Measurements from ENCODE around the gene SLC5A10.

The SLC5A10 gene

DNA sequence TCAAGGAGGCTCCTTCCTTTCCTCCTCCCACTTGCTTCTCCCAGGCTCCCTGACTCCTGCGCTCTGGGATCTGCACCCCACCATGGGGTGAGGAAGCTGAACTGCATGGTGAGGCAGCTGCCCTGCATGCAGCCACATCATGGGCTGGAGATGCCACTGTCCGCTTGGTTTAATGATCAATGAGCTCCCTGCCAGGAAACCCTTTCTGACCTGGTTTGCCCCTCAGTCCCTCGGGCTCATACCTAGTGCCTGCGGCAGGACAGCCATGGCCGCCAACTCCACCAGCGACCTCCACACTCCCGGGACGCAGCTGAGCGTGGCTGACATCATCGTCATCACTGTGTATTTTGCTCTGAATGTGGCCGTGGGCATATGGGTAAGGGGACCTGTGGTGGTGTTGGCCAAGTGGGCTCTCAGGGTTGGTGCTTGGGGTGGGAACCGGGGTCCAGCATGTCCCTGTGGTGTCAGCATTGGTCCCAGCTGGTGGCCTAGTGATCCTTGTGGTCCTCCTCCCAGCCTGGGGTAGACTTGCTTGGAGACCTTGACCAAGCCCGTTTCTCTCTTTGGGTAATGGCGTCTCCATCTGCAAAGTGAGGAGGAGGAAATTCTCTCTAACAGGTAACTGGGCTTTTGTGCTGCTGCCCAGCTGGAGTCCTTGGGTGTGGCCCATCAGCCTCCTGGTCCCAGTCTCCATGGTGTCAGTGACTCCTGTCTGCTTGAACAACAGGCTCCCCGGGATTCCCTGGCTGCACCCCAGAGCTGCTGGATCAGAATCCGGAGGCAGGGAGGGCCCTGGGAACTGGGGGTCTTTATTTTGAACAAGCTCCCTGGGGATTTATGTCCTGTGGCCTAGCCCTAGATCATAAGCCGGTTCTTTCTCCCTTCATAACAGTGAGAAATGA, at the start of gene SLC5A10:
TSS of gene SLC5A10 (plus strand) at position 225 of the 902 bp plus-strand sequence. CDS start at position 266, 41 bp downstream.
- no peak within 1 kb of the TSS for H3K27ac ChIP-seq
- TF ChIP-seq, protein P1, sequence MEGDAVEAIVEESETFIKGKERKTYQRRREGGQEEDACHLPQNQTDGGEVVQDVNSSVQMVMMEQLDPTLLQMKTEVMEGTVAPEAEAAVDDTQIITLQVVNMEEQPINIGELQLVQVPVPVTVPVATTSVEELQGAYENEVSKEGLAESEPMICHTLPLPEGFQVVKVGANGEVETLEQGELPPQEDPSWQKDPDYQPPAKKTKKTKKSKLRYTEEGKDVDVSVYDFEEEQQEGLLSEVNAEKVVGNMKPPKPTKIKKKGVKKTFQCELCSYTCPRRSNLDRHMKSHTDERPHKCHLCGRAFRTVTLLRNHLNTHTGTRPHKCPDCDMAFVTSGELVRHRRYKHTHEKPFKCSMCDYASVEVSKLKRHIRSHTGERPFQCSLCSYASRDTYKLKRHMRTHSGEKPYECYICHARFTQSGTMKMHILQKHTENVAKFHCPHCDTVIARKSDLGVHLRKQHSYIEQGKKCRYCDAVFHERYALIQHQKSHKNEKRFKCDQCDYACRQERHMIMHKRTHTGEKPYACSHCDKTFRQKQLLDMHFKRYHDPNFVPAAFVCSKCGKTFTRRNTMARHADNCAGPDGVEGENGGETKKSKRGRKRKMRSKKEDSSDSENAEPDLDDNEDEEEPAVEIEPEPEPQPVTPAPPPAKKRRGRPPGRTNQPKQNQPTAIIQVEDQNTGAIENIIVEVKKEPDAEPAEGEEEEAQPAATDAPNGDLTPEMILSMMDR (conservative IDR thresholded peaks at IDR 0.05) = peak; percentile 19; the same call in 1 of the 2 replicates

DNA sequence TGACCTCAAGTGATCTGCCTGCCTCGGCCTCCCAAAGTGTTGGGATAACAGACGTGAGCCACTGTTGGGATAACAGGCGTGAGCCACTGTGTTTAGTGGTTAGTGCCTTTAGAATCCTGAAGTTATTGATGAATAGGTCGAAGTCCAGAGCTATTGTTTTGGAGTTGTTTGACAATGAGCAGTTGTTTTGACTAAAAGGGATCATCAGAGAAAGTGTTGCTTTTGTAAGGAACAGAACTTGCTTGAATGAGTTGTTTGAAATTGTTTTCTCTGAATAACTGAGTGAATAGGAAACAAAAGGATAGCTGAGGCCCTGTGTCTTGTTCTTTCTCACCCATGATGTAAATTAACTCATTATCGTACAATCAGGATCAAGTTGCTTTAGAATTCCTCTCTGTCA, 47.5 kb upstream of the SLC5A10 start:
- TF ChIP-seq, protein P1 (conservative IDR thresholded peaks at IDR 0.05) = no peak
- H3K27ac ChIP-seq = no peak overlapping the region

DNA sequence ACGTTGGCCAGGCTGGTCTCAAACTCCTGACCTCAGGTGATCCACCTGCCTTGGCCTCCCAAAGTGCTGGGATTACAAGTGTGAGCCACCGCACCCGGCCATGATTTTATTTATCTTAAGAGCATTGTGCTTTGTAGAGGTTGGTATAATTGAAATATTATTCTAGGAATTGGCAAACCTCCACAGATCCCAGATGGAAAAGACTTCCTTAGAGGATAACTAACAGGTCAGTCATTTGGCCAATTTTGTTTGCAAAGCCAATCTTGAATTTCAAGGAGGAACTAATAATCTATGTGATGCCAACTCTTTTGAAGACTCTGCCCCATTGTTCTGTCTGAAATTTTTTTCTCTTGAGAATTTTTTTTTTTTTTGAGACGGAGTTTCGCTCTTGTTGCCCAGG, 46.7 kb upstream of the SLC5A10 start:
- H3K27ac ChIP-seq = no peak overlapping the region
- TF ChIP-seq, protein P1 (conservative IDR thresholded peaks at IDR 0.05) = no peak

DNA sequence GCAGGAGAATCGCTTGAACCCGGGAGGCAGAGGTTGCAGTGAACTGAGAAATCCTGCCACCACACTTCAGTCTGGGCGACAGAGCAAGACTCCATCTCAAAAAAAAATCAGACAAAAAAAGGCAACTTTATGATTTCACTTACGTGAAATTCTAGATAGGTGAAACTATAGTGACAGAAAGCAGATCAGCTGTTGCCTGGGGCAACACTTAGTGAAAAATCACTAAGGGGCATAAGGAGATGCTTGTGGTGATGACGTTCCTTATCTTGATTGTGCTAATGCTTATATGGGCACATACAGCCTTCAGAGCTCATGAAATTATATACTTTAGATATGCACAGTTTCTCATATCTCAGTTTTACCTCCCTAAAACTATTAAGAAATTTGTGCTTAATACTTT, 41.6 kb upstream of the SLC5A10 start:
- TF ChIP-seq, protein P1 (conservative IDR thresholded peaks at IDR 0.05) = no peak
- no peak overlapping the region for H3K27ac ChIP-seq

DNA sequence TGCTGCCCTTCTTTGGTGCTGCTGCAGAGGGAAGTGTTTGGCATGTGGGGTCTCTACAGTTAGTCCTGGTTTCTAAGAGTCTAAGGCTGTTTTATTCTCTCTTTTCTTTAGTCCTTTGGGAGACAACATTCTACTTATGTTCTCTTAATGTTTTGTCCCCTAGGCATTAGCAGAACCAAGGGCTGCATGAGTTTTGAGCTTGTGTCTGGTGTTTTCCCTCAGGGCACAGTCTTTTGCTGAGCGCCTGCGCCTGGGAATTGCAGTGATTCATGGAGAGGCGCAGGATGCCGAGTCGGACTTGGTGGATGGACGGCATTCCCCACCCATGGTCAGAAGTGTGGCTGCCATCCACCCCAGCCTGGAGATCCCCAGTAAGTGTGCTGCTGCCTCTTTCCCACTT, 41.1 kb upstream of the SLC5A10 start:
- TF ChIP-seq, protein P1 (conservative IDR thresholded peaks at IDR 0.05) = no peak
- no peak overlapping the region for H3K27ac ChIP-seq

DNA sequence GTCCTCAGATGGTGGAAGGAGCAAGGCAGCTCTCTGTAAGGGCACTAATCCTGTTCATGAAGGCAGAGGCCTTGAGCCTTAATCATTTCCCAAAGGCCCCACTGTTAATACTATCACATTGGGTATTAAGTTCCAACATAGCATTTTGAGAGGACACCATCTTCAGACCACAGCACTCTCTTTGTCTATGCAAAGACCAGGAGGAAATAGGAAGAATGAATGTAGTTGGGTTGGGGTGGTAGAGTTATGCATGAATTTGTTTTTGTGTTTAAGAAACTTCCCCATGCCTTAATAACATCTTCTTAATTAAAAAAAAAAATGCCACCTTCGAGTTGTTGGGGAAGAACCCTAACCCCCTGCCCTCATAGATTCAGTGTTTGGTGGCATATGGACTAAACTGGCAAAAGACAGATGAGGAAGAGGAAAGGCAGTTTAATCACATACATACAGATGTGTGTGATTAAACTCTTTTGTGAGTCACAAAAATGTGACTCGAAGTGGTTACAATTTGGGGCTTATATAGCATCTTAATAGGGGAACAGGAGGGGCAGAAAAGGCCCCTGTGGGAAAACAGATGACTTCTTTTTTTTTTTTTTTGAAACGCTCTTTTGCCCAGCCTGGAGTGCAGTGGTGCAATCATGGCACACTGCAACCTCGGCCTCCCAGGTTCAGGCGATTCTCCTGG, 35.0 kb upstream of the SLC5A10 start:
- TF ChIP-seq, protein P1 (conservative IDR thresholded peaks at IDR 0.05) = no peak

DNA sequence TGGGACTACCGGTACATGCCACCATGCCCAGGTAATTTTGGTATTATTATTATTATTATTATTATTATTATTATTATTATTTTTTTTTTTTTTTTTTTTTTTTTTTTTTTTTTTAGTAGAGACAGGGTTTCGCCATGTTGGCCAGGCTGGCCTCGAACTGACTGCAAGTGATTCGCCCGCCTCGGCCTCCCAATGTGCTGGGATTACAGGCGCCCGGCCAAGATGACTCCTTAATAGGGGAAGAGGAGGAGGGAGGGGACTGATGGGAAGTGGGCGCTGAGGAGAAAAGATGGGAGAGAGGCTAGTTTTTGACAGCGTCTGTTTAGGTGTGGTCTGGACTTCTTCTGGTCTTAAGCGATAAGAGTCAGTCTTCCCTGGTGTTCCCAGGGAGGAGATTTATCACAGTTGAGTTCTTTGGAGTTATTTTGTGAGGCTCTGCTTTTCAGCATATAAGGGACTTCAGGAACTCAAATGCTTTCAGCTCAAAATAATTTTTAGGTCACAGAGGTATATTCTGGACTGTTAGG, 34.4 kb upstream of the SLC5A10 start:
- H3K27ac ChIP-seq = no peak overlapping the region
- TF ChIP-seq, protein P1 (conservative IDR thresholded peaks at IDR 0.05) = no peak

More for the DNA sequence above, 35.0 kb upstream of the SLC5A10 start:
- H3K27ac ChIP-seq = no peak overlapping the region
